ENCODE results near the gene ABCA4.

Gene ABCA4

GRCh38 chr1:94056171-94056570 is 64.8 kb downstream of the ABCA4 start:
- ATAC-seq, result no peak
- TF ChIP-seq ZFP3 (CRISPR knock-in tag; IDR thresholded peaks at IDR 0.05) (no peak), CSRNP3 (CRISPR knock-in tag; IDR thresholded peaks at IDR 0.05) (no peak), ZNF565 (CRISPR knock-in tag; conservative IDR thresholded peaks at IDR 0.05; ENCODE audit: low read depth) (no peak), RARB (CRISPR knock-in tag; IDR thresholded peaks at IDR 0.05) (no peak), CSDC2 (CRISPR knock-in tag; IDR thresholded peaks at IDR 0.05) (no peak), PPARA (CRISPR knock-in tag; IDR thresholded peaks at IDR 0.05; ENCODE audit: borderline replicate concordance) (no peak), POU6F1 (CRISPR knock-in tag; IDR thresholded peaks at IDR 0.05; ENCODE audit: borderline replicate concordance, low read depth) (no peak), ISL1 (CRISPR knock-in tag; IDR thresholded peaks at IDR 0.05) (no peak), PATZ1 (CRISPR knock-in tag; IDR thresholded peaks at IDR 0.05; ENCODE audit: borderline replicate concordance) (no peak), ESRRG (CRISPR knock-in tag; IDR thresholded peaks at IDR 0.05) (no peak), ZNF8 (CRISPR knock-in tag; IDR thresholded peaks at IDR 0.05) (no peak), CREB5 (CRISPR knock-in tag; IDR thresholded peaks at IDR 0.05; ENCODE audit: low read depth) (no peak), ZNF70 (CRISPR knock-in tag; IDR thresholded peaks at IDR 0.05) (no peak), GLIS3 (CRISPR knock-in tag; IDR thresholded peaks at IDR 0.05) (no peak), SNAI2 (CRISPR knock-in tag; IDR thresholded peaks at IDR 0.05) (no peak)

- TF ChIP-seq ZNF8 (CRISPR knock-in tag; IDR thresholded peaks at IDR 0.05) (no peak), CSDC2 (CRISPR knock-in tag; IDR thresholded peaks at IDR 0.05) (no peak), CREB5 (CRISPR knock-in tag; IDR thresholded peaks at IDR 0.05; ENCODE audit: low read depth) (no peak), PATZ1 (CRISPR knock-in tag; IDR thresholded peaks at IDR 0.05; ENCODE audit: borderline replicate concordance) (no peak), ZNF565 (CRISPR knock-in tag; conservative IDR thresholded peaks at IDR 0.05; ENCODE audit: low read depth) (no peak), CSRNP3 (CRISPR knock-in tag; IDR thresholded peaks at IDR 0.05) (no peak), TOX (CRISPR knock-in tag; IDR thresholded peaks at IDR 0.05; ENCODE audit: borderline replicate concordance) (no peak), RARB (CRISPR knock-in tag; IDR thresholded peaks at IDR 0.05) (no peak), ZFP30 (CRISPR knock-in tag; IDR thresholded peaks at IDR 0.05) (no peak), SNAI2 (CRISPR knock-in tag; IDR thresholded peaks at IDR 0.05) (no peak), OSR1 (CRISPR knock-in tag; IDR thresholded peaks at IDR 0.05) (no peak), ISL1 (CRISPR knock-in tag; IDR thresholded peaks at IDR 0.05) (no peak), TCF4 (CRISPR knock-in tag; IDR thresholded peaks at IDR 0.05; ENCODE audit: borderline replicate concordance) (no peak), TSHZ2 (CRISPR knock-in tag; IDR thresholded peaks at IDR 0.05) (no peak), ZFP3 (CRISPR knock-in tag; IDR thresholded peaks at IDR 0.05) (no peak), ESRRG (CRISPR knock-in tag; IDR thresholded peaks at IDR 0.05) (no peak), GLIS3 (CRISPR knock-in tag; IDR thresholded peaks at IDR 0.05) (no peak), PPARA (CRISPR knock-in tag; IDR thresholded peaks at IDR 0.05; ENCODE audit: borderline replicate concordance) (no peak), BACH2 (CRISPR knock-in tag; IDR thresholded peaks at IDR 0.05; ENCODE audit: borderline replicate concordance) (no peak)
- ATAC-seq, result peak; percentile 80
Observed at GRCh38 chr1:94055459-94056122, 65.4 kb downstream of the ABCA4 start.

Data from SK-N-SH treated with all-trans-retinoic acid at 6 μM for 48 hours (cell line).